ENCODE data around the gene RTF2. TPM values are rescaled to one million over a fixed set of nuclear protein-coding genes. Genes with fewer than 3 reads are reported as not detected.
"Not testable (repeated sequence)": the region's sequence is repeated elsewhere in the genome, so short reads cannot be mapped to it uniquely, and the experiment has no call there.

The RTF2 gene
- total RNA-seq, 2 experiments from 2014 or later = 112 to 127 TPM

- no peaks in the 10 kb centered on the region for H3K27me3 Mint-ChIP-seq
- H3K36me3 Mint-ChIP-seq = peaks cover 56% of the 10 kb centered on the region
- H3K9me3 Mint-ChIP-seq (ENCODE audit: low read depth) = peaks cover 4% of the 10 kb centered on the region
- CTCF ChIA-PET = interaction anchor here (1.3 to 1.5 kb wide), 2 partner anchors 107 to 135 kb away, joined by 3 to 4 read pairs; no protein-coding TSS in a partner anchor
- no peak overlapping the region for H3K27ac Mint-ChIP-seq
- H3K4me1 Mint-ChIP-seq = no peaks in the 10 kb centered on the region
- ATAC-seq (no peak), DNase-seq (no peak)
- no peak overlapping the region for H3K4me3 Mint-ChIP-seq
These were observed 48.2 kb downstream of the RTF2 start for GRCh38 chr20:56516631-56517030.

- no peak for DNase-seq
- no peak for ATAC-seq
- H3K4me1 Mint-ChIP-seq = no peaks in the 10 kb centered on the region
- CTCF ChIA-PET = interaction anchor here (1.0 kb wide), 1 partner anchor 35 kb away, joined by 3 read pairs; no protein-coding TSS in a partner anchor
- H3K9me3 Mint-ChIP-seq (ENCODE audit: low read depth) = peaks cover 4% of the 10 kb centered on the region
- no peak overlapping the region for H3K4me3 Mint-ChIP-seq
- H3K27ac Mint-ChIP-seq = no peak overlapping the region
- H3K36me3 Mint-ChIP-seq = peaks cover 58% of the 10 kb centered on the region
- H3K27me3 Mint-ChIP-seq = no peaks in the 10 kb centered on the region
These were observed 48.8 kb downstream of the RTF2 start for GRCh38 chr20:56517211-56517610.

GRCh38 chr20:56517641-56518040 is 49.2 kb downstream of the RTF2 start:
- Mint-ChIP-seq H3K27me3 (no peaks in the 10 kb centered on the region), H3K36me3 (peaks cover 58% of the 10 kb centered on the region), H3K27ac (no peak overlapping the region), H3K9me3 (ENCODE audit: low read depth) (peaks cover 4% of the 10 kb centered on the region), H3K4me1 (no peaks in the 10 kb centered on the region), H3K4me3 (no peak overlapping the region)
- ATAC-seq (no peak), DNase-seq (no peak)
- CTCF ChIA-PET = interaction anchor here (1.0 kb wide), 1 partner anchor 35 kb away, joined by 3 read pairs; no protein-coding TSS in a partner anchor

GRCh38 chr20:56518126-56518525 is 49.7 kb downstream of the RTF2 start:
- no peak for DNase-seq
- CTCF ChIA-PET = interaction anchor here (1.0 kb wide), 1 partner anchor 36 kb away, joined by 3 read pairs; no protein-coding TSS in a partner anchor
- no peak for ATAC-seq
- Mint-ChIP-seq H3K4me3 (no peak overlapping the region), H3K27ac (no peak overlapping the region), H3K27me3 (no peaks in the 10 kb centered on the region), H3K36me3 (peaks cover 58% of the 10 kb centered on the region), H3K4me1 (peaks cover 1% of the 10 kb centered on the region), H3K9me3 (ENCODE audit: low read depth) (peaks cover 4% of the 10 kb centered on the region)

GRCh38 chr20:56518721-56519398 is 50.4 kb downstream of the RTF2 start:
- Mint-ChIP-seq H3K9me3 (ENCODE audit: low read depth) (peaks cover 4% of the 10 kb centered on the region), H3K4me1 (peaks cover 4% of the 10 kb centered on the region), H3K36me3 (peaks cover 56% of the 10 kb centered on the region), H3K27ac (no peak overlapping the region), H3K27me3 (no peaks in the 10 kb centered on the region), H3K4me3 (no peak overlapping the region)
- CTCF ChIA-PET = no interaction called here
- DNase-seq = no peak
- ATAC-seq = no peak

- DNase-seq (no peak), ATAC-seq (no peak)
- Mint-ChIP-seq H3K4me3 (no peak overlapping the region), H3K9me3 (ENCODE audit: low read depth) (peaks cover 4% of the 10 kb centered on the region), H3K4me1 (peaks cover 4% of the 10 kb centered on the region), H3K27me3 (no peaks in the 10 kb centered on the region), H3K27ac (no peak overlapping the region), H3K36me3 (peaks cover 55% of the 10 kb centered on the region)
- CTCF ChIA-PET = no interaction called here
These were observed 51.1 kb downstream of the RTF2 start for GRCh38 chr20:56519551-56519950.

- Mint-ChIP-seq H3K4me3 (no peak overlapping the region), H3K4me1 (peaks cover 4% of the 10 kb centered on the region), H3K9me3 (ENCODE audit: low read depth) (peaks cover 4% of the 10 kb centered on the region), H3K27ac (no peak overlapping the region), H3K36me3 (peaks cover 55% of the 10 kb centered on the region), H3K27me3 (no peaks in the 10 kb centered on the region)
- DNase-seq = no peak
- CTCF ChIA-PET = no interaction called here
- no peak for ATAC-seq
These were observed 51.8 kb downstream of the RTF2 start for GRCh38 chr20:56520180-56520579.

GRCh38 chr20:56520746-56521354 is 52.4 kb downstream of the RTF2 start:
- H3K27ac Mint-ChIP-seq; H3K4me1 Mint-ChIP-seq; H3K27me3 Mint-ChIP-seq; ATAC-seq; CTCF ChIA-PET; H3K4me3 Mint-ChIP-seq; DNase-seq; H3K9me3 Mint-ChIP-seq (ENCODE audit: low read depth): not testable (repeated sequence)
- peaks cover 53% of the 10 kb centered on the region for H3K36me3 Mint-ChIP-seq

- Mint-ChIP-seq H3K4me3 (no peak overlapping the region), H3K4me1 (peaks cover 4% of the 10 kb centered on the region), H3K9me3 (ENCODE audit: low read depth) (peaks cover 4% of the 10 kb centered on the region), H3K36me3 (peaks cover 45% of the 10 kb centered on the region), H3K27me3 (no peaks in the 10 kb centered on the region), H3K27ac (no peak overlapping the region)
- ATAC-seq = no peak
- CTCF ChIA-PET = interaction anchor here (1.4 kb wide), 1 partner anchor 28 kb away, joined by 3 read pairs; no protein-coding TSS in a partner anchor
- no peak for DNase-seq
These were observed 53.9 kb downstream of the RTF2 start for GRCh38 chr20:56522311-56522710.

- ATAC-seq; H3K27me3 Mint-ChIP-seq; H3K4me1 Mint-ChIP-seq; DNase-seq; H3K9me3 Mint-ChIP-seq (ENCODE audit: low read depth); H3K27ac Mint-ChIP-seq; CTCF ChIA-PET; H3K4me3 Mint-ChIP-seq: not testable (repeated sequence)
- H3K36me3 Mint-ChIP-seq = peaks cover 24% of the 10 kb centered on the region
These were observed 56.0 kb downstream of the RTF2 start, which contains the start of gene FAM209A for GRCh38 chr20:56524444-56524843. TSS of gene FAM209A (plus strand) at chr20:56524744. CDS start at chr20:56524809, 65 bp downstream.

- Mint-ChIP-seq H3K9me3 (ENCODE audit: low read depth) (no peaks in the 10 kb centered on the region), H3K4me3 (no peak overlapping the region), H3K4me1 (peaks cover 4% of the 10 kb centered on the region), H3K27me3 (no peaks in the 10 kb centered on the region), H3K36me3 (no peaks in the 10 kb centered on the region), H3K27ac (no peak overlapping the region)
- DNase-seq = no peak
- CTCF ChIA-PET = no interaction called here
- ATAC-seq = no peak
These were observed 59.1 kb downstream of the RTF2 start for GRCh38 chr20:56527521-56527920.

- H3K27ac Mint-ChIP-seq; H3K9me3 Mint-ChIP-seq (ENCODE audit: low read depth); CTCF ChIA-PET; H3K4me3 Mint-ChIP-seq; H3K36me3 Mint-ChIP-seq; DNase-seq; H3K27me3 Mint-ChIP-seq; ATAC-seq; H3K4me1 Mint-ChIP-seq: not testable (repeated sequence)
These were observed 64.5 kb downstream of the RTF2 start, which contains the start of gene FAM209B for GRCh38 chr20:56532946-56533345. TSS of gene FAM209B (plus strand) at chr20:56533246. CDS start at chr20:56533342, 96 bp downstream.

GRCh38 chr20:56537997-56538396 is 69.6 kb downstream of the RTF2 start:
- Mint-ChIP-seq H3K9me3 (ENCODE audit: low read depth) (no peaks in the 10 kb centered on the region), H3K27ac (no peak overlapping the region), H3K36me3 (no peaks in the 10 kb centered on the region), H3K27me3 (no peaks in the 10 kb centered on the region), H3K4me1 (peaks cover 3% of the 10 kb centered on the region), H3K4me3 (no peak overlapping the region)
- CTCF ChIA-PET = no interaction called here
- ATAC-seq = no peak
- DNase-seq = no peak

GRCh38 chr20:56540415-56540814 is 72.0 kb downstream of the RTF2 start:
- ATAC-seq = no peak
- Mint-ChIP-seq H3K27ac (no peak overlapping the region), H3K4me3 (no peak overlapping the region), H3K4me1 (peaks cover 2% of the 10 kb centered on the region), H3K27me3 (no peaks in the 10 kb centered on the region), H3K36me3 (no peaks in the 10 kb centered on the region), H3K9me3 (ENCODE audit: low read depth) (no peaks in the 10 kb centered on the region)
- DNase-seq = no peak
- CTCF ChIA-PET = interaction anchor here (0.5 kb wide), 1 partner anchor 466 kb away, joined by 4 read pairs; no protein-coding TSS in a partner anchor
